ENCODE results near the gene PKDCC. TPM values are rescaled to one million over a fixed set of nuclear protein-coding genes. Genes with fewer than 3 reads are reported as not detected.

Gene PKDCC
- total RNA-seq, 1 donor from 2014 or later = 959 TPM

GRCh38 chr2:42053482-42053790 is 5.6 kb downstream of the PKDCC start:
- Mint-ChIP-seq H3K27ac (ENCODE audit: unreplicated experiment) (peak overlapping the region; percentile 82), H3K27me3 (ENCODE audit: unreplicated experiment) (peaks cover 23% of the 10 kb centered on the region), H3K4me3 (ENCODE audit: unreplicated experiment) (peak overlapping the region; percentile 99), H3K36me3 (ENCODE audit: unreplicated experiment) (peaks cover 10% of the 10 kb centered on the region), H3K9me3 (ENCODE audit: unreplicated experiment) (peaks cover 50% of the 10 kb centered on the region), H3K4me1 (ENCODE audit: low read depth, unreplicated experiment) (peaks cover 41% of the 10 kb centered on the region)
- no peak for TF ChIP-seq CTCF (IDR thresholded peaks at IDR 0.05; ENCODE audit: partially characterized antibody, unreplicated experiment)
- DNase-seq = no peak

GRCh38 chr2:42053791-42054701 is 6.2 kb downstream of the PKDCC start:
- H3K36me3 Mint-ChIP-seq (ENCODE audit: unreplicated experiment) = peaks cover 10% of the 10 kb centered on the region
- peaks cover 43% of the 10 kb centered on the region for H3K4me1 Mint-ChIP-seq (ENCODE audit: low read depth, unreplicated experiment)
- peak overlapping the region; percentile 99 for H3K4me3 Mint-ChIP-seq (ENCODE audit: unreplicated experiment)
- TF ChIP-seq CTCF (IDR thresholded peaks at IDR 0.05; ENCODE audit: partially characterized antibody, unreplicated experiment) = no peak
- peaks cover 44% of the 10 kb centered on the region for H3K9me3 Mint-ChIP-seq (ENCODE audit: unreplicated experiment)
- no peak for DNase-seq
- H3K27me3 Mint-ChIP-seq (ENCODE audit: unreplicated experiment) = peaks cover 18% of the 10 kb centered on the region
- peak overlapping the region; percentile 82 for H3K27ac Mint-ChIP-seq (ENCODE audit: unreplicated experiment)

GRCh38 chr2:42054714-42055430 is 7.1 kb downstream of the PKDCC start:
- H3K36me3 Mint-ChIP-seq (ENCODE audit: unreplicated experiment) = peaks cover 10% of the 10 kb centered on the region
- peak overlapping the region; percentile 99 for H3K4me3 Mint-ChIP-seq (ENCODE audit: unreplicated experiment)
- DNase-seq = no peak
- TF ChIP-seq CTCF (IDR thresholded peaks at IDR 0.05; ENCODE audit: partially characterized antibody, unreplicated experiment) = no peak
- H3K9me3 Mint-ChIP-seq (ENCODE audit: unreplicated experiment) = peaks cover 43% of the 10 kb centered on the region
- H3K4me1 Mint-ChIP-seq (ENCODE audit: low read depth, unreplicated experiment) = peaks cover 43% of the 10 kb centered on the region
- H3K27ac Mint-ChIP-seq (ENCODE audit: unreplicated experiment) = peak overlapping the region; percentile 77
- peaks cover 15% of the 10 kb centered on the region for H3K27me3 Mint-ChIP-seq (ENCODE audit: unreplicated experiment)

- Mint-ChIP-seq H3K9me3 (ENCODE audit: unreplicated experiment) (peaks cover 36% of the 10 kb centered on the region), H3K36me3 (ENCODE audit: unreplicated experiment) (peaks cover 4% of the 10 kb centered on the region), H3K4me1 (ENCODE audit: low read depth, unreplicated experiment) (peaks cover 47% of the 10 kb centered on the region), H3K27me3 (ENCODE audit: unreplicated experiment) (peaks cover 12% of the 10 kb centered on the region), H3K27ac (ENCODE audit: unreplicated experiment) (peak overlapping the region; percentile 82), H3K4me3 (ENCODE audit: unreplicated experiment) (peak overlapping the region; percentile 55)
- DNase-seq = no peak
- TF ChIP-seq CTCF (IDR thresholded peaks at IDR 0.05; ENCODE audit: partially characterized antibody, unreplicated experiment) = no peak
These were observed 8.0 kb downstream of the PKDCC start for GRCh38 chr2:42055573-42056514.
